Natural killer cell (primary cell): ENCODE measurements around the gene HOMER1. TPM values are rescaled to one million over a fixed set of nuclear protein-coding genes. Genes with fewer than 3 reads are reported as not detected.

Experiments
- ATAC-seq, 3 donors: fragments of 150-1000 bp in 2 of 3; fragments of 200-7000 bp in 1 of 3; cut with Tn5 transposase; 1 replicate in 1 of 3; 2 replicates in 2 of 3; pipeline ENCODE4 v1.10.0; 2021; ENCODE audit warnings: mild to moderate bottlenecking in 2 of 3, moderate library complexity in 2 of 3
- DNase-seq, 2 donors: peaks; one replicate each; pipeline versions ENCODE4 v3.0.0 to v3.0.0-alpha.2; 2013 to 2021; ENCODE audit warnings: mixed read lengths in 1 of 2
- H3K27ac ChIP-seq: one replicate; pipeline ENCODE4 v1.5.1; 2013; ENCODE audit warnings: mild to moderate bottlenecking, low read length
- H3K27me3 ChIP-seq: one replicate; pipeline ENCODE4 v1.6.1; 2013; ENCODE audit warnings: low read length; ENCODE audit not compliant: control insufficient read depth, insufficient read depth
- H3K36me3 ChIP-seq: one replicate; pipeline ENCODE4 v1.6.1; 2013; ENCODE audit warnings: low read length; ENCODE audit not compliant: control insufficient read depth, insufficient read depth
- H3K4me1 ChIP-seq: one replicate; pipeline ENCODE4 v1.6.1; 2013; ENCODE audit warnings: low read length; ENCODE audit not compliant: control insufficient read depth, insufficient read depth
- H3K4me3 ChIP-seq: one replicate; pipeline ENCODE4 v1.5.1; 2013; ENCODE audit warnings: low read length
- H3K9me3 ChIP-seq: one replicate; pipeline ENCODE4 v1.6.1; 2013; ENCODE audit warnings: low read length; ENCODE audit not compliant: control insufficient read depth, insufficient read depth
- H3K27ac Mint-ChIP-seq, 2 donors: one replicate each; pipeline ENCODE4 v1.8.0; 2022; ENCODE audit warnings: mild to moderate bottlenecking in 2 of 2, mixed read lengths in 2 of 2, moderate library complexity in 1 of 2
- H3K27me3 Mint-ChIP-seq, 2 donors: one replicate each; pipeline ENCODE4 v1.8.0; 2022; ENCODE audit warnings: low read depth in 2 of 2, mixed read lengths in 2 of 2
- H3K36me3 Mint-ChIP-seq: one replicate; pipeline ENCODE4 v1.8.0; 2022; ENCODE audit warnings: mixed read lengths
- H3K4me1 Mint-ChIP-seq, 2 donors: one replicate each; pipeline ENCODE4 v1.8.0; 2022; ENCODE audit warnings: mixed read lengths in 2 of 2
- H3K4me3 Mint-ChIP-seq: one replicate; pipeline ENCODE4 v1.8.0; 2022; ENCODE audit warnings: mild to moderate bottlenecking, moderate library complexity, mixed read lengths
- H3K9me3 Mint-ChIP-seq, 2 donors: one replicate each; pipeline ENCODE4 v1.8.0; 2022; ENCODE audit warnings: mixed read lengths in 2 of 2
- WGBS: methylation state at CpG from one replicate; pipeline ENCODE4 v1.1.7; 2013; ENCODE audit warnings: missing lambda C conversion rate; ENCODE audit not compliant: insufficient coverage; 5-methylcytosine and 5-hydroxymethylcytosine counted together
- intact Hi-C: fragments of 100-400 bp; cut with micrococcal nuclease; formaldehyde crosslinking; loops from one replicate; pipeline ENCODE4 v1.14.2; 2022
- total RNA-seq, 4 donors: library from RNA; stranded (reverse); fragments of 120-200 nt in 1 of 4; gene quantifications; one replicate each; pipeline versions ENCODE4 v1.2.3 to v1.2.4, GENCODE V29; 2013 to 2022
- TF ChIP-seq, protein P1 (sequence below): fragments of 200-600 bp; IDR thresholded peaks from one replicate; pipeline ENCODE4 v1.8.0; 2022; ENCODE audit warnings: antibody characterized with exemption

HOMER1 gene
- total RNA-seq, 3 donors from 2014 or later (not counting 1 experiment from before 2014, with no cell fraction given) = 3.1 to 5.4 (median 4.3) TPM

DNA sequence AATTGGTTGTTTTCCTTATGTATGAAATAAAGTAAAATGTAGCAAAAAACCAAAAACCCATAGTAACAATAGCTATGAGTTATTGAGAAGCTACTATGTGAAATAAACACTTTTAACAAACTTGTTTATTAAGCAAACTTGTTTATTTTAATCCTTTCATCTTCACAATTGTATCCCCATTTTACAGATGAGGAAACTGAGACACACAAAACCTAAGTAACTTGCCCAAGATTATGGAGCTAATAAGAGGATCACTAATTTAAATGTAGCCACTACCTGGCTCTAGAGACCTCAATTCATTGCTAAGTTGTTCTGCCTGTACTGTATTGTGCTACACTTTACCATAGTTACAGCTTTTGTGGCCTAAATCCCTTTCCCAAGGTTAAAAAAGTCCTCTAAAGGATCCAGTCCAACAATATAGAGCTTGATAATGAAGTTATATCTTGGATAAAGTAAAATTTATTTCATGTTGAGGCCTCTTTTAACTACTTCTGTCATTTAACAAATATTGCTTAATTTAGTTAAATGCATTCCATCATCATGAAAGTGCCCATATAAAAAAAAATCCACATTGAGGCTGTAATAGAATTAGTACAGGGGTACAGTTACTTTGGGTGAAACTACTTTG, 22.1 kb downstream of the HOMER1 start:
- Histone ChIP-seq H3K27ac (no peak overlapping the region), H3K36me3 (no peaks in the 10 kb centered on the region), H3K4me1 (no peaks in the 10 kb centered on the region), H3K9me3 (no peaks in the 10 kb centered on the region), H3K27me3 (peaks cover 4% of the 10 kb centered on the region), H3K4me3 (no peak overlapping the region)
- Mint-ChIP-seq H3K4me3 (no peak overlapping the region), H3K9me3 (no peaks in the 10 kb centered on the region), H3K27me3 (peaks cover 21 to 24% of the 10 kb centered on the region in 2 donors), H3K36me3 (no peaks in the 10 kb centered on the region), H3K27ac (no peak overlapping the region), H3K4me1 (no peaks in the 10 kb centered on the region)
- DNase-seq (no peak), ATAC-seq (no peak)
- TF ChIP-seq, protein P1, sequence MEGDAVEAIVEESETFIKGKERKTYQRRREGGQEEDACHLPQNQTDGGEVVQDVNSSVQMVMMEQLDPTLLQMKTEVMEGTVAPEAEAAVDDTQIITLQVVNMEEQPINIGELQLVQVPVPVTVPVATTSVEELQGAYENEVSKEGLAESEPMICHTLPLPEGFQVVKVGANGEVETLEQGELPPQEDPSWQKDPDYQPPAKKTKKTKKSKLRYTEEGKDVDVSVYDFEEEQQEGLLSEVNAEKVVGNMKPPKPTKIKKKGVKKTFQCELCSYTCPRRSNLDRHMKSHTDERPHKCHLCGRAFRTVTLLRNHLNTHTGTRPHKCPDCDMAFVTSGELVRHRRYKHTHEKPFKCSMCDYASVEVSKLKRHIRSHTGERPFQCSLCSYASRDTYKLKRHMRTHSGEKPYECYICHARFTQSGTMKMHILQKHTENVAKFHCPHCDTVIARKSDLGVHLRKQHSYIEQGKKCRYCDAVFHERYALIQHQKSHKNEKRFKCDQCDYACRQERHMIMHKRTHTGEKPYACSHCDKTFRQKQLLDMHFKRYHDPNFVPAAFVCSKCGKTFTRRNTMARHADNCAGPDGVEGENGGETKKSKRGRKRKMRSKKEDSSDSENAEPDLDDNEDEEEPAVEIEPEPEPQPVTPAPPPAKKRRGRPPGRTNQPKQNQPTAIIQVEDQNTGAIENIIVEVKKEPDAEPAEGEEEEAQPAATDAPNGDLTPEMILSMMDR = no peak
- intact Hi-C loops = no loop called here

DNA sequence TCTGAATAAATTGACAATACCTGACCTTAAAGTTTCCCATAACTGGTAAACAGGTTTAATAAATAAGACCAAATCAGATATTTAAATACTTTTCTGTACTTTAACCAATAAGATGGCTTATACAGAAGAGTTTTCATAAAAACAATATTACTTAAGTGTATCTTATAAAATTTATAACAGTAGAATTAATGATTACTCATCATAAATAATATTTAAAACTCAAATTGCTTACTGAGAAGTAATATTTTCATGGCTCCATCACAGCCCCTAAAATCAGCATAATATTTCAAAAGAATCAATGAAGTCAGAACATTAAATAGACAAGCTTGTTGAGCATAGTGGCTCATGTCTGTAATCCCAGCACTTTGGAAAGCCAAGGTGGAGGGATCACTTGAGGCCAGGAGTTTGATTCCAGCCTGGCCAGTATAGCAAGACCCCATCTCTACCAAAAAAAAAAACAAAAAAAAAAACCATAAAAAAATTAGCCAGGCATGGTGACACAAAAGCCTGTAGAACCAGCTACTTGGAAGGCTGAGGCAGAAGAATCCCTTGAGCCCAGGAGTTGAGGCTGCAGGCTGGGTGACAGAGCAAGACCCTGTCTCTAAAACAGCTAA, 23.5 kb downstream of the HOMER1 start:
- peaks cover 21 to 24% of the 10 kb centered on the region in 2 donors for H3K27me3 Mint-ChIP-seq

DNA sequence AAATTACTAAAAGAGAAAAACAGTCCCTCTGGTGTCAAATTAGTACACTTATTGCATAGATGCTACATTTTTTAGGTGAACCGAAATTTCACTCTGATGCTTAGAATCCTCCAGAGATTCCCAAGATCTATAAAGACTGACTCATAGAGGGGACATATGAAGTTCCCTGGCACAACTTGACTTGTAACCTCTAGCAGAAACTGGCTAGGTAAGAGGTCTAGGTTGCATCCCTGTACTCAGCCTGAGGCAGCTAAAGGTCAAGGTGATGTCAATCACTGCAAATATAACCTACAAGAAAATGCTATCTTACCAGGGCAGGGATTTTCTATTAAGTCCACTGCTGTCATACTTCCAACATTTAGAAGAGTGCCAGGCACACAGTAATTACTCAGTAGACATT, 24.2 kb downstream of the HOMER1 start:
- Histone ChIP-seq H3K4me1 (no peaks in the 10 kb centered on the region), H3K9me3 (no peaks in the 10 kb centered on the region), H3K27me3 (peaks cover 7% of the 10 kb centered on the region), H3K27ac (no peak overlapping the region), H3K4me3 (no peak overlapping the region), H3K36me3 (no peaks in the 10 kb centered on the region)
- Mint-ChIP-seq H3K27me3 (peaks cover 21% of the 10 kb centered on the region in 2 donors), H3K36me3 (no peaks in the 10 kb centered on the region), H3K4me1 (no peaks in the 10 kb centered on the region), H3K9me3 (no peaks in the 10 kb centered on the region), H3K27ac (no peak overlapping the region), H3K4me3 (no peak overlapping the region)
- TF ChIP-seq, protein P1 = no peak
- DNase-seq (no peak), ATAC-seq (no peak)
- WGBS = 90% methylated on average over 1 of the region's 1 CpG
- intact Hi-C loops = no loop called here

More for the DNA sequence above, 23.5 kb downstream of the HOMER1 start:
- Mint-ChIP-seq H3K4me1 (no peaks in the 10 kb centered on the region), H3K36me3 (no peaks in the 10 kb centered on the region), H3K4me3 (no peak overlapping the region), H3K9me3 (no peaks in the 10 kb centered on the region), H3K27ac (no peak overlapping the region)
- DNase-seq (no peak), ATAC-seq (no peak)
- no peaks in the 10 kb centered on the region for H3K9me3 ChIP-seq
- intact Hi-C loops = no loop called here
- TF ChIP-seq, protein P1 = no peak
- H3K4me3 ChIP-seq = no peak overlapping the region
- H3K36me3 ChIP-seq = no peaks in the 10 kb centered on the region
- no peak overlapping the region for H3K27ac ChIP-seq
- H3K27me3 ChIP-seq = peaks cover 7% of the 10 kb centered on the region
- no peaks in the 10 kb centered on the region for H3K4me1 ChIP-seq

DNA sequence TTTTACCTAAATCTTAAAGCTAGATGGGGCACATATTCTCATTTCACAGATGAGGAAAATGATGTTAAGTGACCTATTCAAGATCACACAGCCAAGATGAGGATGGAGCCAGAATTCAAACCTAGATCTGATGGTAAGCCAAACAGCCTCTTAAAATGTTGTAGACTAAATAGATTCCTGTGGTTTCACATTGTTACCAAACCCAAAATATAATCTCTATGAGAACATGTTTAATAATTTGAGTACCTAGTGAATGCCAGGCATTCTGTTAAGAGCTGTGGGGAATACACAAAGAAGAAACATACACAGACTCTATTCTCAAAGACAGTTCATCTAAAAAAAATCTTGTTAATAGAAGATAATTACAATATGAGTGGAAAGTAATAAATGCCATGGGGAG, 25.2 kb downstream of the HOMER1 start:
- Mint-ChIP-seq H3K4me3 (no peak overlapping the region), H3K9me3 (peaks cover 0 to 3% of the 10 kb centered on the region in 2 donors), H3K4me1 (no peaks in the 10 kb centered on the region), H3K27me3 (peaks cover 15 to 16% of the 10 kb centered on the region in 2 donors), H3K27ac (no peak overlapping the region), H3K36me3 (no peaks in the 10 kb centered on the region)
- DNase-seq (no peak), ATAC-seq (no peak)
- H3K4me3 ChIP-seq = no peak overlapping the region
- no peaks in the 10 kb centered on the region for H3K4me1 ChIP-seq
- TF ChIP-seq, protein P1 = no peak
- H3K36me3 ChIP-seq = no peaks in the 10 kb centered on the region
- no peaks in the 10 kb centered on the region for H3K9me3 ChIP-seq
- no peak overlapping the region for H3K27ac ChIP-seq
- peaks cover 7% of the 10 kb centered on the region for H3K27me3 ChIP-seq
- intact Hi-C loops = no loop called here
